Endothelial cell of umbilical vein (primary cell): ENCODE results near the gene CITED2. TPM values are rescaled to one million over a fixed set of nuclear protein-coding genes. Genes with fewer than 3 reads are reported as not detected.
A peak's percentile ranks its signal among the peaks of the same experiment; 100 is the strongest.

Experiments used
- BruUV-seq: library from RNA; stranded (reverse); fragments of 400-500 nt; replicated peaks from 2 replicates; lab custom pipeline; 2021; lab: Mats Ljungman, UMichigan
- CTCF ChIA-PET: fragments of 300-600, 350-600 bp; sonication (Branson Sonifier 250); formaldehyde crosslinking; loops from one replicate; lab custom pipeline; 2021; ENCODE audit warnings: antibody characterized with exemption, inconsistent platforms; lab: Charles Lee
- POLR2A ChIA-PET: fragments of 300-600, 350-600 bp; sonication (Branson Sonifier 250); formaldehyde crosslinking; loops from one replicate; lab custom pipeline; 2021; ENCODE audit warnings: antibody characterized with exemption, inconsistent platforms; lab: Charles Lee
- DNase-seq: peaks from one replicate; pipeline ENCODE4 v3.0.0-alpha.2; 2011; ENCODE audit warnings: low read depth, low spot score
- FAIRE-seq: peaks from 2 replicates; lab custom pipeline; 2011; peaks lifted over from hg19 to GRCh38; lab: Jason Lieb, UNC
- H2AFZ ChIP-seq: 2 replicates; pipeline ENCODE4 v1.6.0; 2012; ENCODE audit warnings: low read depth, low read length, control low read depth, inconsistent platforms
- H3K27ac ChIP-seq: 2 replicates; pipeline ENCODE4 v1.5.1; 2011; ENCODE audit warnings: low read depth, mild to moderate bottlenecking, control low read depth, low read length, moderate library complexity; ENCODE audit not compliant: insufficient read depth
- H3K27me3 ChIP-seq, 2 experiments: 2 replicates each; pipeline versions ENCODE4 v1.6.0 to v1.6.1; 2011; ENCODE audit warnings: low read length in 2 of 2, mixed read lengths in 1 of 2; ENCODE audit not compliant: control insufficient read depth in 2 of 2, insufficient read depth in 2 of 2
- H3K36me3 ChIP-seq, 2 experiments: 2 replicates in 1 of 2; 3 replicates in 1 of 2; pipeline ENCODE4 v1.5.1; 2011; ENCODE audit warnings: low read length in 2 of 2, mild to moderate bottlenecking in 1 of 2, moderate library complexity in 1 of 2; ENCODE audit not compliant: control insufficient read depth in 2 of 2, insufficient read depth in 2 of 2; ENCODE audit errors: extremely low read depth in 1 of 2
- H3K4me1 ChIP-seq: 3 replicates; pipeline ENCODE4 v1.5.1; 2011; ENCODE audit warnings: mild to moderate bottlenecking, low read length; ENCODE audit not compliant: control insufficient read depth, insufficient read depth; ENCODE audit errors: extremely low read depth
- H3K4me2 ChIP-seq: 2 replicates; pipeline ENCODE4 v1.6.1; 2011; ENCODE audit warnings: low read length, control low read depth, mixed read lengths; ENCODE audit not compliant: insufficient read depth
- H3K4me3 ChIP-seq, 3 experiments: fragments of 200-600 bp in 1 of 3; sonication (generic), shearing (Covaris generic) in 1 of 3; replicated peaks in 1 of 3; 2 replicates each; pipeline ENCODE4 v1.5.1; 2011 to 2016; ENCODE audit warnings: control low read depth in 3 of 3, low read length in 3 of 3, mild to moderate bottlenecking in 2 of 3, inconsistent platforms in 1 of 3, low read depth in 1 of 3, moderate library complexity in 1 of 3; ENCODE audit not compliant: insufficient read depth in 1 of 3
- H3K79me2 ChIP-seq: 2 replicates; pipeline ENCODE4 v1.6.0; 2012; ENCODE audit warnings: low read length, inconsistent platforms; ENCODE audit not compliant: control insufficient read depth, insufficient read depth
- H3K9ac ChIP-seq: replicated peaks from 2 replicates; pipeline ENCODE3; 2011; ENCODE audit warnings: low read length, control low read depth; ENCODE audit not compliant: insufficient read depth; ENCODE audit errors: extremely low read depth
- H3K9me1 ChIP-seq: replicated peaks from 3 replicates; pipeline ENCODE4 v1.6.0; 2011; ENCODE audit warnings: mild to moderate bottlenecking, low read length; ENCODE audit not compliant: control insufficient read depth, insufficient read depth; ENCODE audit errors: extremely low read depth
- H3K9me3 ChIP-seq: replicated peaks from 2 replicates; pipeline ENCODE4 v1.5.1; 2012; ENCODE audit warnings: low read length, inconsistent platforms; ENCODE audit not compliant: control insufficient read depth, insufficient read depth
- H4K20me1 ChIP-seq: replicated peaks from 2 replicates; pipeline ENCODE3; 2011; ENCODE audit warnings: mild to moderate bottlenecking, low read length; ENCODE audit not compliant: control insufficient read depth, insufficient read depth; ENCODE audit errors: extremely low read depth
- EZH2 ChIP-seq: IDR thresholded peaks from 2 replicates; pipeline ENCODE4 v1.6.1; 2012; ENCODE audit warnings: borderline replicate concordance, low read depth, mild to moderate bottlenecking, moderate library complexity, low read length, inconsistent platforms; ENCODE audit not compliant: severe bottlenecking
- FOS ChIP-seq: IDR thresholded peaks from 2 replicates; pipeline ENCODE4 v1.6.1; 2011; ENCODE audit warnings: mild to moderate bottlenecking, low read length, moderate library complexity, borderline replicate concordance; ENCODE audit not compliant: insufficient read depth
- GATA2 ChIP-seq: IDR thresholded peaks from 2 replicates; pipeline ENCODE4 v1.7.0; 2011; ENCODE audit warnings: low read depth, mild to moderate bottlenecking, moderate library complexity, mixed read lengths, low read length; ENCODE audit not compliant: insufficient read length, insufficient read depth
- JUN ChIP-seq: IDR thresholded peaks from 2 replicates; pipeline ENCODE4 v1.6.1; 2011; ENCODE audit warnings: borderline replicate concordance, low read depth; ENCODE audit not compliant: insufficient read length, insufficient read depth
- MYC ChIP-seq: IDR thresholded peaks from one replicate; pipeline ENCODE4 v1.6.1; 2011; ENCODE audit warnings: mild to moderate bottlenecking, low read depth, low read length
- POLR2A ChIP-seq: IDR thresholded peaks from 2 replicates; pipeline ENCODE4 v1.6.1; 2012; ENCODE audit warnings: low read depth, mild to moderate bottlenecking, control low read depth, low read length
- dilution Hi-C: fragments of 300-500 bp; cut with MboI; formaldehyde crosslinking; loops from one replicate; pipeline ENCODE4 v1.15.0; 2019; ENCODE audit warnings: low sequenced_read_pairs; ENCODE audit not compliant: extremely low pct_ligation_motif_present
- intact Hi-C: fragments of 100-400 bp; cut with micrococcal nuclease; formaldehyde crosslinking; loops from one replicate; pipeline ENCODE4 v1.10.0; 2022
- polyA plus RNA-seq, 4 experiments: library from polyadenylated mRNA; depleted of rRNA in 3 of 4; stranded (reverse) in 3 of 4; unstranded in 1 of 4; fragments of >200 nt; gene quantifications; 2 replicates each; pipeline versions ENCODE4 v1.2.1 to v1.2.3, GENCODE V29; 2011 to 2012; ENCODE audit warnings: missing spikeins in 1 of 4
- total RNA-seq: library from RNA; stranded (reverse); gene quantifications from 2 replicates; pipeline ENCODE4 v1.2.3, GENCODE V29; 2021
- TF ChIP-seq, protein P1 (sequence below): IDR thresholded peaks from 2 replicates; pipeline ENCODE4 v1.6.1; 2011; ENCODE audit not compliant: insufficient read depth, insufficient read length
- TF ChIP-seq, protein P2 (sequence below), 2 donors: IDR thresholded peaks; 1 replicate in 1 of 2; 2 replicates in 1 of 2; pipeline ENCODE4 v1.5.1; 2011; ENCODE audit warnings: low read length in 2 of 2, mild to moderate bottlenecking in 2 of 2, moderate library complexity in 2 of 2, control low read depth in 1 of 2, inconsistent platforms in 1 of 2, low read depth in 1 of 2; ENCODE audit not compliant: insufficient read depth in 1 of 2; ENCODE audit errors: extremely low read depth in 1 of 2

Gene CITED2
- total and polyA plus RNA-seq, 2 donors (not counting 3 experiments of a cell fraction or from before 2014, with no cell fraction given) = 81.1 to 85.7 TPM

DNA sequence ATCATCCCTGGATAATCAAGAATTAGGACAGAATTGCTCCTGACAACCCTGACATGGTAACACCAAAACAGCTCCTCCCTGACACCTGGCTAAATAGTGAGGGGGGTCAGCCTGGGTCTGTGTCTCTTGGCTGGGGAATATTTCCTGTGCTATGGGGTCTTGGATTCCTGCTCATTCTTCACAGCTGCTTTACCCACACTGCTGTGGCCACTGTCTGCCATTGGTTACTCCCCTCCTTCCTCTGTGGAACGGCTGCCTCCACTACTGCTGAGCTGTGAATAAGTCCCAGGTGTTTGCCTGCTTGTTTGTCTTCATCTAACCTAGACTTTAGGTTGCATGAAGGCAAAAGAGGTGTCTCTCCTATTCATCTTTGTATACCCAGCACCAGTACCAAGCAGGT is 48.8 kb downstream of the CITED2 start:
- dilution Hi-C loops (no loop called here), intact Hi-C loops (no loop called here)
- CTCF ChIA-PET = no interaction called here
- no peak for DNase-seq
- H3K27me3 ChIP-seq = no peaks in the 10 kb centered on the region
- H3K36me3 ChIP-seq = no peaks in the 10 kb centered on the region
- H3K9me3 ChIP-seq = no peaks in the 10 kb centered on the region
- H3K27ac ChIP-seq = no peak overlapping the region
- no peaks in the 10 kb centered on the region for H3K79me2 ChIP-seq
- H3K4me1 ChIP-seq = peaks cover 6% of the 10 kb centered on the region
- FAIRE-seq = peak; percentile 55
- no peak overlapping the region for H3K9ac ChIP-seq
- TF ChIP-seq FOS (no peak), JUN (no peak), EZH2 (no peak), MYC (no peak), GATA2 (no peak), POLR2A (no peak)
- TF ChIP-seq, protein P1, sequence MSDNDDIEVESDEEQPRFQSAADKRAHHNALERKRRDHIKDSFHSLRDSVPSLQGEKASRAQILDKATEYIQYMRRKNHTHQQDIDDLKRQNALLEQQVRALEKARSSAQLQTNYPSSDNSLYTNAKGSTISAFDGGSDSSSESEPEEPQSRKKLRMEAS = no peak
- TF ChIP-seq, protein P2, sequence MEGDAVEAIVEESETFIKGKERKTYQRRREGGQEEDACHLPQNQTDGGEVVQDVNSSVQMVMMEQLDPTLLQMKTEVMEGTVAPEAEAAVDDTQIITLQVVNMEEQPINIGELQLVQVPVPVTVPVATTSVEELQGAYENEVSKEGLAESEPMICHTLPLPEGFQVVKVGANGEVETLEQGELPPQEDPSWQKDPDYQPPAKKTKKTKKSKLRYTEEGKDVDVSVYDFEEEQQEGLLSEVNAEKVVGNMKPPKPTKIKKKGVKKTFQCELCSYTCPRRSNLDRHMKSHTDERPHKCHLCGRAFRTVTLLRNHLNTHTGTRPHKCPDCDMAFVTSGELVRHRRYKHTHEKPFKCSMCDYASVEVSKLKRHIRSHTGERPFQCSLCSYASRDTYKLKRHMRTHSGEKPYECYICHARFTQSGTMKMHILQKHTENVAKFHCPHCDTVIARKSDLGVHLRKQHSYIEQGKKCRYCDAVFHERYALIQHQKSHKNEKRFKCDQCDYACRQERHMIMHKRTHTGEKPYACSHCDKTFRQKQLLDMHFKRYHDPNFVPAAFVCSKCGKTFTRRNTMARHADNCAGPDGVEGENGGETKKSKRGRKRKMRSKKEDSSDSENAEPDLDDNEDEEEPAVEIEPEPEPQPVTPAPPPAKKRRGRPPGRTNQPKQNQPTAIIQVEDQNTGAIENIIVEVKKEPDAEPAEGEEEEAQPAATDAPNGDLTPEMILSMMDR (IDR thresholded peaks at IDR 0.05; ENCODE audit: extremely low read depth in 1 of 2, insufficient read depth in 1 of 2, low read depth in 1 of 2, low read length in 2 of 2) = no peak
- H3K4me2 ChIP-seq = no peak overlapping the region
- no TSS peak for BruUV-seq
- no peaks in the 10 kb centered on the region for H4K20me1 ChIP-seq
- H2AFZ ChIP-seq = no peak overlapping the region
- no peaks in the 10 kb centered on the region for H3K9me1 ChIP-seq
- no peak overlapping the region for H3K4me3 ChIP-seq
- POLR2A ChIA-PET = no interaction called here
